NCI-H524 (cell line): ENCODE data around the gene RPS18.
"Not testable (repeated sequence)": the region's sequence is repeated elsewhere in the genome, so short reads cannot be mapped to it uniquely, and the experiment has no call there.

Experiments
- DNase-seq, 2 experiments: peaks; one replicate each; lab custom pipeline; 2025; lab: John Stamatoyannopoulos, UW

The RPS18 gene

GRCh38 chr6:33272275-33273128, 627 bp downstream of the RPS18 start:
- DNase-seq, result no peak

GRCh38 chr6:33273129-33273923, 1.5 kb downstream of the RPS18 start:
- DNase-seq, result no peak

GRCh38 chr6:33273924-33274902, 2.3 kb downstream of the RPS18 start:
- DNase-seq, result no peak

GRCh38 chr6:33275795-33276580, 4.1 kb downstream of the RPS18 start:
- not testable (repeated sequence) for DNase-seq

- DNase-seq, result no peak
Observed at GRCh38 chr6:33276581-33276863, 4.6 kb downstream of the RPS18 start.

GRCh38 chr6:33276864-33277662, 5.2 kb downstream of the RPS18 start, which contains the start of gene B3GALT4:
TSS of gene B3GALT4 (plus strand) at chr6:33277123. CDS start at chr6:33277420, 297 bp downstream.
- DNase-seq, result peak; percentile 40 to 65

GRCh38 chr6:33277663-33278391, 6.0 kb downstream of the RPS18 start:
- DNase-seq, result no peak

GRCh38 chr6:33278392-33278741, 6.5 kb downstream of the RPS18 start:
- DNase-seq, result no peak

- no peak for DNase-seq
Observed at GRCh38 chr6:33278810-33279209, 6.9 kb downstream of the RPS18 start.

GRCh38 chr6:33279257-33279695, 7.4 kb downstream of the RPS18 start:
- no peak for DNase-seq

GRCh38 chr6:33279971-33280511, 8.2 kb downstream of the RPS18 start:
- peak; percentile 44 to 71 for DNase-seq

- no peak for DNase-seq
Observed at GRCh38 chr6:33280539-33280938, 8.7 kb downstream of the RPS18 start.

GRCh38 chr6:33285214-33285613, 13.3 kb downstream of the RPS18 start:
- not testable (repeated sequence) for DNase-seq

GRCh38 chr6:33286946-33287914, 15.4 kb downstream of the RPS18 start:
- no peak for DNase-seq

- DNase-seq, result no peak
Observed at GRCh38 chr6:33288141-33288920, 16.5 kb downstream of the RPS18 start.

- peak; percentile 65 to 89 for DNase-seq
Observed at GRCh38 chr6:33288921-33289783, 17.3 kb downstream of the RPS18 start, which contains the start of the genes PFDN6 and WDR46. TSS of gene PFDN6 (plus strand) at chr6:33289601. CDS start at chr6:33289857, 256 bp downstream. TSS of gene WDR46 (minus strand) at chr6:33289239. CDS start at chr6:33289170, 69 bp downstream.
